Astrocyte of the cerebellum (primary cell): ENCODE data around the gene NUDT22.

Source experiments
- DNase-seq: peaks from one replicate; pipeline ENCODE4 v3.0.0-alpha.2; 2011; ENCODE audit warnings: low read depth
- H3K4me3 ChIP-seq: 2 replicates; pipeline ENCODE4 v1.5.1; 2011; ENCODE audit warnings: mild to moderate bottlenecking, low read depth, low read length, moderate library complexity
- in situ Hi-C: cut with HindIII; loops from 2 replicates; pipeline ENCODE4 v1.10.0; 2017; ENCODE audit warnings: low sequenced_read_pairs
- TF ChIP-seq, protein P1 (sequence below): IDR thresholded peaks from 2 replicates; pipeline ENCODE4 v1.5.1; 2012; ENCODE audit warnings: low read length, low read depth, moderate library complexity, mild to moderate bottlenecking; ENCODE audit errors: missing control alignments

Gene NUDT22

DNA sequence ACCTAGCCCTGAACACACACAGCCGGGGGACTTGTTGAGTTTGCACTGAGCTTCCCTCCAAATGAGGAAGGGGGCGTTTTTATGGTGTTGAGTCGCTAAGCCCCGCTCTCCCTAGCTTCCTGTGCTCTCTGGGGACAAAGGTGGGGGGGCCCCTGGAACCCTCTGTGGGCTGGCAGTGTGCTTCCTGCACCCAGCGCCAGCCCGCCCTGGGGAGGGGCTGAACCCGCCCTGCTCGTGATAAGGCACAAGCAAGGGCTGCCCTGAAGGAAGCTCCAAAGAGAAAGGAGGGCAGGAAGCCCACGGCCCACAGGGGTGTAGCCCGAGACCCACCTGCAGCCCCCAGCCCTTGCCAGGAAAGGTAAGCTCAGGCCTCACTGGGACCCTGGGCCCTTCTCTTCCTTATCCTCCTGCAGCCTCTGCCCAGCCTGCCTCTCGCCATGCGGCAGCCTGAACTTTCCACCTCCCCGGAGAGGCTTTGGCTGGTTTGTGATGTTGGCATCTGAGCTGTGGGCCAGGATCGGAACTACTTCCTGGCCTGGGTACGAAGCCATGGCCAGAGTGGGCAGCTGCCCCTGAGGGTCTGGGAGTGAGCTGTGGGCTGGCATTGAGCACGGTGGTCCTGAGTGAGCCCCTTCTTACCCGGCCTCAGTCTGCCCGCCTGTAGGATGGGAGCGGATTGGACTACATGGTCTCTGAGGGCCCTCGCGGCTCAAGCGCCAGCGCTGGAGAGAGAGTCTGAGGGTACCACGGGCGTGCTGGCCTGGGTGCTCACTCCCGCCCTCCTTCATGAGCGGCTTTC lies 19.4 kb upstream of the NUDT22 start, which contains the start of gene FERMT3:
TSS of gene FERMT3 (plus strand) at position 265 of the 799 bp plus-strand sequence. CDS start 644 bp downstream, outside the sequence.
- in situ Hi-C loops, result loop anchor here (10.0 to 25.0 kb wide), 2 partner anchors 68 to 431 kb away; no protein-coding TSS in a partner anchor
- no peak for DNase-seq

DNA sequence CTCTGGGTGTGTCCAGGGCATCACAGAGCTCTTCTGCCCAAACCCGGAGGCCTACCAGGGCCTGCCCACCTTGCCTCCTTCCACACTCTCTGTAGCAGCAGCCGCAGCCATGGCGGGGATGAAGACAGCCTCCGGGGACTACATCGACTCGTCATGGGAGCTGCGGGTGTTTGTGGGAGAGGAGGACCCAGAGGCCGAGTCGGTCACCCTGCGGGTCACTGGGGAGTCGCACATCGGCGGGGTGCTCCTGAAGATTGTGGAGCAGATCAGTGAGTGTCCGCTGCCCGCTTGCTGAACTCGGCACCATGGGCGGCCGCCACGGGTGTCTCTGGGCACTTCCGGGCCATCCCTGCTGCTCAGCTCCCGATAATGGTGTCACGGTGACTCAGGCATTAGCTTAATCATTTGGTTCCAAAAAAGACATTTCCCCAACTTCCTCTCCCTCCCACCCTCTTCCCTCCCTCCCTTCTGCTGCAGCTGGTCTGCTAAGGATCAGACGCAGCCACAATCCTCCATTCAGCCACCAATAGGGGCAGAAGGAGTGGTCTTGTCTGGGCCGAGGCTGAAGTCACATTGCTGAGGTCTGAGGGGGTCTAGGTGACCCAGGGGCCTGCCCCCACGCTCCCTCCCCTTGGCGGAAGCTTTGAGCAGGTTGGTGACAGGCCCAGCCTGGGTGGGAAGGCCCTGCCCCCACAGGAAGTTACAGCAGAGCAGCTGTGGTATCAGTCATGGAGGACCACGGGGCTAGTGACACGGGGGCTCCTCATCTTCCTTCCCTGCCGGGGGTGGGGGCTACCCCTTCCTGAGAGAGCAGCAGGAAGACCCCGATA lies 18.6 kb upstream of the NUDT22 start:
- in situ Hi-C loops, result loop anchor here (10.0 to 25.0 kb wide), 2 partner anchors 67 to 430 kb away; no protein-coding TSS in a partner anchor
- TF ChIP-seq, protein P1, sequence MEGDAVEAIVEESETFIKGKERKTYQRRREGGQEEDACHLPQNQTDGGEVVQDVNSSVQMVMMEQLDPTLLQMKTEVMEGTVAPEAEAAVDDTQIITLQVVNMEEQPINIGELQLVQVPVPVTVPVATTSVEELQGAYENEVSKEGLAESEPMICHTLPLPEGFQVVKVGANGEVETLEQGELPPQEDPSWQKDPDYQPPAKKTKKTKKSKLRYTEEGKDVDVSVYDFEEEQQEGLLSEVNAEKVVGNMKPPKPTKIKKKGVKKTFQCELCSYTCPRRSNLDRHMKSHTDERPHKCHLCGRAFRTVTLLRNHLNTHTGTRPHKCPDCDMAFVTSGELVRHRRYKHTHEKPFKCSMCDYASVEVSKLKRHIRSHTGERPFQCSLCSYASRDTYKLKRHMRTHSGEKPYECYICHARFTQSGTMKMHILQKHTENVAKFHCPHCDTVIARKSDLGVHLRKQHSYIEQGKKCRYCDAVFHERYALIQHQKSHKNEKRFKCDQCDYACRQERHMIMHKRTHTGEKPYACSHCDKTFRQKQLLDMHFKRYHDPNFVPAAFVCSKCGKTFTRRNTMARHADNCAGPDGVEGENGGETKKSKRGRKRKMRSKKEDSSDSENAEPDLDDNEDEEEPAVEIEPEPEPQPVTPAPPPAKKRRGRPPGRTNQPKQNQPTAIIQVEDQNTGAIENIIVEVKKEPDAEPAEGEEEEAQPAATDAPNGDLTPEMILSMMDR, result no peak
- DNase-seq, result no peak
- no peak overlapping the region for H3K4me3 ChIP-seq

More for the DNA sequence above, 19.4 kb upstream of the NUDT22 start, which contains the start of gene FERMT3:
- no peak within 1 kb of the TSS for H3K4me3 ChIP-seq
- TF ChIP-seq, protein P1, result no peak

DNA sequence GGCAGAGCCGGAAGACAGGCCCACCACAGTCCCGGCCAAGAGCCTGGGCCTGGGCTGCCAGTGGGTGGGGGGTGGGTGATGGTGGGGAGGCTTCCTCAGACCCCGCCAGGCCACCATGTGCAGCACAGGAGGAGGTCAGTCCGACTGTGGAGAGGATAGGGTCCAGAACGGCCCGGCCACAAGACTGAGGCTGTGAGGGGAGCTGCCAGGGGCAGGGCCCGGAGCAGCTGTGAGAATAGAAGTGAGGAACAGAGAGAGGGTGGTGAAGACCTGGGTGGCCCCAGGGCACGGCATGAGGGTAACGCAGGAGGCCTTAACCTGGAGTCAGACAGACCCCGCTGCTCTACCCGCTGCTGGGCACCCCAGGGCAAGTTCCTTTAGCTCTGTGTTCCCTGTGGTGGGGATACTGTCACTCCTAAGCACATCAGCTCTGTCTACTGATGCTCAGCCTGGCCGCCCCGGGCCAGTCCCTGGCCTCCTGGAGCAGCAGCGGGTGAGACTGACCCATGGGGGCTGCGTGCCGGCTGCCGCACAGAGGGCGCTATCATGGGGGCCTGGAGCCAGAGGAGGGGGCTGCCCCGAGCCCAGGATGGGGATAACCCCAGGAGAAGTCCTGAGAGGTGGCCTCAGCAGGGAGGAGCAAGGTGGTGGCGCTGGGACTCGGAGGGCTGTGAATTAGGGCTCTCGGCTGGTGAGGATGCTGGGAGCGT lies 17.8 kb upstream of the NUDT22 start:
- in situ Hi-C loops, result loop anchor here (10.0 to 25.0 kb wide), 2 partner anchors 67 to 429 kb away; no protein-coding TSS in a partner anchor
- DNase-seq, result no peak
- TF ChIP-seq, protein P1, result no peak
- no peak overlapping the region for H3K4me3 ChIP-seq

DNA sequence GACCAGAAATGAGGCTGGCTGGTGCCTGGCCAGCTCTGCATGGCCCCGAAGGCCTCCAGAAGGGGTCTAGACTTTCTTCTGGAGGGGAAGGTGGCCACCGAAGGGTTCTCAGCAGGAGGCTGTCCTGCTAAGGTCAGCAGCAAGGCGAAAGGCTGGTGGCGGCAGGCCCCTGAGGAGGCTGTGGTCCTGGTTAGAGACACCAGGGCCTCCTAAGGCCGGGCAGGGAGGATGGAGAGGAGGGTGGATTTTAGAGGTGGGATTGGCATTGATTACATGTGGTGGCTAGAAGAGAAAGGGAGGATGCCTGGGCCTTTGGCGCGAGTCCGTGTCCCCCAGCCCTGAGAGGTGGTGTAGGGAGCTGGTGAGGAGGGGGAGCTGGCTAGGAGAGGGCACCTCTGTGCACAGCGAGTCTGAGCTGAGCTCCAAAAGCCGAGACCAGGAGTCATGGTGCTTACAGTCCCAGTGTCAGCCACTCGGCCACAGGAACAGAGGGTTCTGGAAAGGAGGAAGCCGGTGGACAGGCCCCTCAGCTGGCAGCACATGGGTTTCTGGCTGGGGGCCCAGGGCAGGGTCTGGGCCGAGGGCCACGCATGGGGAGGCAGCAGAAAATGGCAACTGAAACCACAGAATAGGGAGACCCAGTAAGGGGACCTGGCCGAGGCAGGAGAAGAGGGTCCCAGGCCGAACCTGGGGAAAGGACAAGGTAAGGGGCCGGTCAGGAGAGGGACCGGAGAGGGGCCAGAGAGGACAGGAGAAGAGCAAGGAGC lies 17.1 kb upstream of the NUDT22 start:
- H3K4me3 ChIP-seq, result no peak overlapping the region
- TF ChIP-seq, protein P1, result no peak
- in situ Hi-C loops, result loop anchor here (10.0 to 25.0 kb wide), 2 partner anchors 66 to 428 kb away; no protein-coding TSS in a partner anchor
- DNase-seq, result no peak

DNA sequence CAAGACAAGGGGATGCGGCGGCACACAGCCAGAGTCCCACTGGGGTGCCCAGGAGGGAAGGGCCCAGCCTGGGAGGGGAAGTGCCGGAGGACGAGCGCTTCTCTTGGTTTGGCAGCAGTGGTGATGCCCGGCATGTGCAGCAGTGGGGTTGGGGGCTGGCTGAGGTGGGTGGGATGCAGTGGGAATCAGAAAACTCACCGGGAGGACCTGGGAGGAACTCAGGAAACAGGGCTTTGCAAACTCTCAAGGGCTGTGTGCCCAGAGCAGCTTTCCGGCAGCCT lies 16.6 kb upstream of the NUDT22 start:
- in situ Hi-C loops, result loop anchor here (10.0 to 25.0 kb wide), 2 partner anchors 65 to 428 kb away; no protein-coding TSS in a partner anchor
- no peak overlapping the region for H3K4me3 ChIP-seq

More for the DNA sequence above, 16.6 kb upstream of the NUDT22 start:
- no peak for DNase-seq
- TF ChIP-seq, protein P1, result no peak
